SU-DHL-6 (cell line): Measurements from ENCODE around the gene SIRT6.
"Not testable (repeated sequence)": the region's sequence is repeated elsewhere in the genome, so short reads cannot be mapped to it uniquely, and the experiment has no call there.

ENCODE experiments used
- H2AFZ ChIP-seq: fragments of 200-600 bp; sonication (generic); 2 replicates; pipeline ENCODE4 v1.6.1; 2014; ENCODE audit warnings: low read depth, mild to moderate bottlenecking, moderate library complexity, mixed read lengths, antibody characterized with exemption, low read length; ENCODE audit not compliant: severe bottlenecking
- H3F3A ChIP-seq: fragments of 200-600 bp; shearing (Covaris generic); 2 replicates; pipeline ENCODE4 v1.6.0; 2016; ENCODE audit warnings: antibody characterized with exemption, mild to moderate bottlenecking; ENCODE audit not compliant: insufficient read depth
- H3K27ac ChIP-seq: fragments of 200-600 bp; sonication (generic); 2 replicates; pipeline ENCODE4 v1.5.1; 2016; ENCODE audit warnings: low read depth, mild to moderate bottlenecking, low read length, moderate library complexity, mixed read lengths
- H3K27me3 ChIP-seq: fragments of 200-600 bp; sonication (generic), shearing (Covaris generic); 2 replicates; pipeline ENCODE4 v1.6.0; 2014; ENCODE audit warnings: mild to moderate bottlenecking, low read length
- H3K36me3 ChIP-seq: fragments of 200-600 bp; sonication (generic); 2 replicates; pipeline ENCODE4 v1.6.1; 2014; ENCODE audit warnings: mild to moderate bottlenecking, low read length, mixed read lengths
- H3K4me2 ChIP-seq: fragments of 300-600, 200-600 bp; shearing (Covaris generic), sonication (generic); 2 replicates; pipeline ENCODE4 v1.6.0; 2014; ENCODE audit warnings: low read length, low read depth, mild to moderate bottlenecking; ENCODE audit not compliant: poor library complexity, severe bottlenecking
- H3K4me3 ChIP-seq: fragments of 200-600 bp; sonication (generic); 2 replicates; pipeline ENCODE4 v1.5.1; 2014; ENCODE audit warnings: antibody characterized with exemption, low read length, mild to moderate bottlenecking, mixed read lengths; ENCODE audit not compliant: insufficient read depth, poor library complexity, severe bottlenecking
- H3K79me2 ChIP-seq: fragments of 200-600 bp; sonication (generic); 2 replicates; pipeline ENCODE4 v1.6.1; 2014; ENCODE audit warnings: mild to moderate bottlenecking, low read length, moderate library complexity; ENCODE audit not compliant: insufficient read depth
- H3K9ac ChIP-seq: fragments of 200-600 bp; sonication (generic); 2 replicates; pipeline ENCODE4 v1.7.0; 2014; ENCODE audit warnings: mild to moderate bottlenecking, low read length
- H3K9me2 ChIP-seq: fragments of 200-600 bp; sonication (generic); replicated peaks from 2 replicates; pipeline ENCODE4 v1.6.1; 2014; ENCODE audit warnings: low read length; ENCODE audit not compliant: insufficient read depth
- H3K9me3 ChIP-seq: fragments of 200-600 bp; sonication (generic); 2 replicates; pipeline ENCODE4 v1.6.1; 2014; ENCODE audit warnings: low read length, mixed read lengths; ENCODE audit not compliant: insufficient read depth
- H4K20me1 ChIP-seq: fragments of 200-600 bp; sonication (generic); 2 replicates; pipeline ENCODE4 v1.6.1; 2014; ENCODE audit warnings: low read depth, mild to moderate bottlenecking, antibody characterized with exemption, low read length, moderate library complexity, mixed read lengths
- CTCF ChIP-seq: fragments of 200-600 bp; sonication (generic); IDR thresholded peaks from one replicate; pipeline ENCODE4 v1.5.1; 2017; ENCODE audit warnings: antibody characterized with exemption, mild to moderate bottlenecking, low read length, moderate library complexity; ENCODE audit not compliant: insufficient read depth, poor library complexity, severe bottlenecking
- EZH2phosphoT487 ChIP-seq: fragments of 200-600 bp; sonication (generic), shearing (Covaris generic); conservative IDR thresholded peaks from 2 replicates; pipeline ENCODE4 v1.6.1; 2018; ENCODE audit warnings: mild to moderate bottlenecking, antibody characterized with exemption, low read length, moderate library complexity, mixed read lengths

Gene SIRT6

GRCh38 chr19:4138445-4138844, 43.9 kb downstream of the SIRT6 start:
- Histone ChIP-seq H2AFZ (no peak overlapping the region), H3K9me3 (no peaks in the 10 kb centered on the region), H3K79me2 (no peaks in the 10 kb centered on the region), H3K4me2 (no peak overlapping the region), H3F3A (no peaks in the 10 kb centered on the region), H4K20me1 (no peaks in the 10 kb centered on the region), H3K27me3 (no peaks in the 10 kb centered on the region), H3K36me3 (no peaks in the 10 kb centered on the region), H3K9me2 (no peaks in the 10 kb centered on the region), H3K4me3 (no peak overlapping the region), H3K9ac (no peak overlapping the region), H3K27ac (no peak overlapping the region)
- TF ChIP-seq EZH2phosphoT487 (no peak), CTCF (no peak)

GRCh38 chr19:4136680-4137088, 45.7 kb downstream of the SIRT6 start:
- Histone ChIP-seq H4K20me1 (no peaks in the 10 kb centered on the region), H2AFZ (no peak overlapping the region), H3K9ac (no peak overlapping the region), H3F3A (no peaks in the 10 kb centered on the region), H3K4me3 (no peak overlapping the region), H3K4me2 (no peak overlapping the region), H3K79me2 (no peaks in the 10 kb centered on the region), H3K36me3 (no peaks in the 10 kb centered on the region), H3K27me3 (no peaks in the 10 kb centered on the region), H3K9me2 (no peaks in the 10 kb centered on the region), H3K9me3 (no peaks in the 10 kb centered on the region), H3K27ac (no peak overlapping the region)
- TF ChIP-seq EZH2phosphoT487 (no peak), CTCF (no peak)

GRCh38 chr19:4135386-4135785, 47.0 kb downstream of the SIRT6 start:
- not testable (repeated sequence) for H3K27ac ChIP-seq, H3F3A ChIP-seq, H3K27me3 ChIP-seq, H3K4me3 ChIP-seq, H2AFZ ChIP-seq, H4K20me1 ChIP-seq, H3K4me2 ChIP-seq, H3K36me3 ChIP-seq, H3K79me2 ChIP-seq, H3K9ac ChIP-seq, H3K9me2 ChIP-seq, H3K9me3 ChIP-seq

- Histone ChIP-seq H4K20me1 (no peaks in the 10 kb centered on the region), H3K36me3 (no peaks in the 10 kb centered on the region), H3K4me2 (no peak overlapping the region), H3F3A (no peaks in the 10 kb centered on the region), H3K27me3 (no peaks in the 10 kb centered on the region), H3K4me3 (no peak overlapping the region), H3K27ac (no peak overlapping the region), H3K9ac (no peak overlapping the region), H3K79me2 (no peaks in the 10 kb centered on the region), H3K9me3 (no peaks in the 10 kb centered on the region), H2AFZ (no peak overlapping the region), H3K9me2 (no peaks in the 10 kb centered on the region)
- TF ChIP-seq EZH2phosphoT487 (no peak), CTCF (no peak)
Observed at GRCh38 chr19:4134351-4134750, 48.0 kb downstream of the SIRT6 start.
